Suppressor macrophage (primary cell): ENCODE data around the gene NOTCH1.

ENCODE experiments used
- DNase-seq, 4 experiments: peaks; one replicate each; pipeline ENCODE4 v3.0.0-alpha.2; 2020 to 2022

The NOTCH1 gene

GRCh38 chr9:136462664-136463063 lies 83.2 kb downstream of the NOTCH1 start:
- peak in 1 of 4 experiments; percentile 0 for DNase-seq

DNA sequence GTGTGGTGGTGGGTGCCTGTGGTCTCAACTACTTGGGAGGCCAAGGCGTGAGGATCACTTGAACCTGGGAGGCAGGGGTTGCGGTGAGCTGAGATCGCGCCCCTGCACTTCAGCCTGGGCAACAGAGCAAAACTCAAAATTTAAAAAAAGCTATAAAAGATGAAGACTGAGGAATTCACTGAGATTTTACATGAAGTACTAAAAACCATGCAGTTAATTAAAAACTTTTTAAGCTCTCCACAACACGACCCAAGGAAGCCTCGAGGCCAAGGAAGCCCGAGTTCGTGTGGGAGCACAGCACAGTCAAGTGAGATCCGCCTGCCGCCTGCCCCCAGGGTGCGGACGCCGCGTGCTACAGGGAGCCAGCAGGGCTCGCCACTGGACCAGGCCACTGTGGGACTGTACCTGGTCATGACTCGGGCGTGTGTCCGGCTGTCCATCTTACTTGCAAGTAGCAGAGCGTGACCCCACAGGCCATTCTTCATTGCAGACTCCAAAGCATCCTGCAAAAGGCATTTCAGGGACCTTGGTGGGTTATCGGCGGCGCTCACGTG lies 85.0 kb downstream of the NOTCH1 start:
- DNase-seq: peak in 1 of 4 experiments; percentile 1

DNA sequence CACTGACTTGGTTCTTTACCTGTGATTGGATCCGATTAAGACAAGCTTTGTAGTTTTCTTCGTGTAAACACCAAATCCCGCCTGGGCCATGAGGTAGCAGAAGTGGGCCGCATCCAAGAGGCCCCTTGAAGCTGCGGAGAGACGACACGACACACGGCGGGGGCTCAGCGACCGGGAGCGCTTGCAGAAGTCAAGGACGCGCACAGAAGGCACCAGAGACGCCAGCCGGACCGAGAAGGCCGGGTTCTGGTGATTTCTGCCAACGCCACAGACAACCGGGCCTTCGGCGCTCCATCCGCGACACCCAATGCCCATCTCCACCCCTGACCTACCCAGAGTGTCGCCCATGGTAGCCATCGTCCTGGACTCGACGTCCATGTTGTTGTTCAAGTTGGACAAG lies 86.4 kb downstream of the NOTCH1 start:
- DNase-seq: no peak

GRCh38 chr9:136457326-136457725 lies 88.5 kb downstream of the NOTCH1 start:
- no peak for DNase-seq

- DNase-seq: no peak
These were observed 89.6 kb downstream of the NOTCH1 start for GRCh38 chr9:136456258-136456657.

- no peak for DNase-seq
These were observed 90.5 kb downstream of the NOTCH1 start for GRCh38 chr9:136455043-136456002.

DNA sequence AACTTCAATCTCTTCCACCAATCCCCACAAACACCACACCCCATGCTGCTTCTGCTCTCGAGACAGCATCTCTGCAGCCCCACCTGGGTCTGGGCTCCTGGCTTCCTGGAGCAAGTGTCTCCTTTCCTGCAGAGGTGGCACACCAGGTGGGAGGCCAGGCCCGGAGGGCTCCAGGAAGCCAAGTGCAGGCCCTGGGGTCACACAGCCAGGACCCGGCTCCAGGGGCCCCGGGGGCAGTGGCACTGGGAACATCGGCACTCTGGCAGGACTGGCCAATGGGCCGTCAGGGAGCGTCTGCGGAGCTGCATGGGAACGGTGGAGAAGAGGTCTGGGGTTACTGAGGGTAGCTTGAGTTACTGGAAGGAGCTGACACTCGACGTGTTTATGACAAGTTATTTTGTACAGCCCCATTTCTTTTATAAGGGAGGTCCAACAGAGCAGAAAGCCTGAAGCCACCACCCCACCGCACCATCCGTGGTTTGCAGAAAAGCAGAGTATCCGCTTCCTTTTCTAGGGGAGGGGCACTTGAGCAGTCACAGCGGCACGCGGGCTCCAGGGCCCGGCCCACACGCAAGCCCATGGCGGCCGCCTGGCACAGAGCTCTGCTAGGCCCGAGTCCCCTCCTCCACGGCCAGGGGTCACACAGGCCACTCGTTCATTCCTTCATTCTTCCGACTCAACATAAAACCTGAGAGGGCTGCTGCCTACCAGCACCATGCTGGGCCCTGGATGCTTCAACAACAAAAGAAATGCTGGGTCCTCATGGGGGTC lies 91.6 kb downstream of the NOTCH1 start:
- DNase-seq: no peak

DNA sequence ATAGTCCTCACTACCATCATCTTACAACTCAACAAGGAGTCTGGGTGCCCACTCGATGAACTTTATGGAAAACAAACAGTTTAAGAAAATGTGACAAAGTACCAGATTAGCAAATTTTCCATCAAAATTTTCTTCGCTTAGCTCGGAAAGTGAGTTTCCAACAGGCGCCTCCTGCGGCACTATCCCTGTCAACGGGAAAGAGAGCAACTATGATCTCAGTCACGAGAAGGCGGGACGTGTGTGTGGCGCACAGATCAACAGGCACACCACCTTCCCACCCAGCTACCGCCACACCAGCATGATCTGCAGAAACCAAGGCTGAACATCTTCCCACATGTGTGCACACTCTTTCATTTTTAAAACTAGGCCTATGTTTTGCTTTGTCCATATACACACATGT lies 92.5 kb downstream of the NOTCH1 start:
- DNase-seq: no peak

- no peak for DNase-seq
These were observed 94.5 kb downstream of the NOTCH1 start for GRCh38 chr9:136451221-136451877.

GRCh38 chr9:136448655-136449054 lies 97.2 kb downstream of the NOTCH1 start:
- no peak for DNase-seq

GRCh38 chr9:136447173-136447778 lies 98.6 kb downstream of the NOTCH1 start:
- no peak for DNase-seq

DNA sequence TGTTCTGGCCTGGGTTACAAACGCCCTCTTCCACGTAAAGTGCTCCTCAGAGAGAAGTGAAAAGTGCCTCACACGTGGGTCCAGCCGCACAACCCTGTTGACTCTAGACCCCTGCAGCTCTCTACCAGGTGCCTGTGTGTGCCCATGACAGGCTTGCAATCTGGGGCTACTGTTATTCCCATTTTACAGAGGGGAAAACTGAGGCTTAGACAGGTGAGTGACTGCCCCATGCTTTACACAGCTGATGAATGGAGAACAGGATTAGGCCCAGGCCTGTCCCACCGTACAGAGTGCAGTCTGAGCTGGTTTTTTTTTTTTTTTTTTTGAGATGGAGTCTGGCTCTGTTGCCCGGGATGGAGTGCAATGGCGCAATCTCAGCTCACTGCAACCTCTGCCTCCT lies 100.0 kb downstream of the NOTCH1 start:
- no peak for DNase-seq
